Measurements from ENCODE around the gene SLC18B1. TPM values are rescaled to one million over a fixed set of nuclear protein-coding genes. Genes with fewer than 3 reads are reported as not detected.

Gene SLC18B1
- total RNA-seq, 1 experiment from 2014 or later: 10.7 TPM

GRCh38 chr6:132746048-132746447 lies 52.4 kb downstream of the SLC18B1 start:
- no peak for DNase-seq (ENCODE audit: low spot score)

- no peak for DNase-seq (ENCODE audit: low spot score)
These were observed 55.9 kb downstream of the SLC18B1 start for GRCh38 chr6:132742495-132742894.

- no peak for DNase-seq (ENCODE audit: low spot score)
These were observed 57.2 kb downstream of the SLC18B1 start for GRCh38 chr6:132741281-132741680.

GRCh38 chr6:132736239-132736638 lies 62.2 kb downstream of the SLC18B1 start:
- no peak for DNase-seq (ENCODE audit: low spot score)

- DNase-seq (ENCODE audit: low spot score): peak; percentile 40
These were observed 63.7 kb downstream of the SLC18B1 start for GRCh38 chr6:132734694-132735236.

GRCh38 chr6:132733814-132734213 lies 64.6 kb downstream of the SLC18B1 start:
- DNase-seq (ENCODE audit: low spot score): no peak

- no peak for DNase-seq (ENCODE audit: low spot score)
These were observed 65.2 kb downstream of the SLC18B1 start for GRCh38 chr6:132733283-132733682.

- DNase-seq (ENCODE audit: low spot score): no peak
These were observed 67.4 kb downstream of the SLC18B1 start for GRCh38 chr6:132731086-132731485.

- DNase-seq (ENCODE audit: low spot score): no peak
These were observed 67.9 kb downstream of the SLC18B1 start for GRCh38 chr6:132730560-132730959.

- peak; percentile 30 for DNase-seq (ENCODE audit: low spot score)
These were observed 69.8 kb downstream of the SLC18B1 start for GRCh38 chr6:132728616-132729015.

- DNase-seq (ENCODE audit: low spot score): no peak
These were observed 71.8 kb downstream of the SLC18B1 start for GRCh38 chr6:132726608-132726975.

GRCh38 chr6:132725947-132726607 lies 72.4 kb downstream of the SLC18B1 start:
- DNase-seq (ENCODE audit: low spot score): no peak

- no peak for DNase-seq (ENCODE audit: low spot score)
These were observed 73.0 kb downstream of the SLC18B1 start for GRCh38 chr6:132725471-132725870.

GRCh38 chr6:132719736-132720448 lies 78.5 kb downstream of the SLC18B1 start:
- DNase-seq (ENCODE audit: low spot score): no peak

Small RNAs within 50 kb of the gene (small RNA-seq; reads per million reads assigned to genes)
- gene SNORA33 (9.8 reads per million, percentile 88 among the genes with 10 or more reads in this experiment), gene SNORD100 (1,713 reads per million, percentile 99 among the genes with 10 or more reads in this experiment), gene SNORD101 (2,796 reads per million, percentile 100 among the genes with 10 or more reads in this experiment)

Other genes starting within 250 kb of the SLC18B1 start
- gene TAAR8, start 246.0 kb downstream of the SLC18B1 start, total RNA-seq (2014; rRNA removed; shearing (Covaris generic)): not detected in 2 replicates
- gene TAAR6, start 228.3 kb downstream of the SLC18B1 start, total RNA-seq (2014; rRNA removed; shearing (Covaris generic)): not detected in 2 replicates
- gene TAAR5, start 208.9 kb downstream of the SLC18B1 start, total RNA-seq (2014; rRNA removed; shearing (Covaris generic)): not detected in 2 replicates
- gene TAAR2, start 174.4 kb downstream of the SLC18B1 start, total RNA-seq (2014; rRNA removed; shearing (Covaris generic)): not detected in 2 replicates
- gene TAAR1, start 139.5 kb downstream of the SLC18B1 start, total RNA-seq (2014; rRNA removed; shearing (Covaris generic)): not detected in 2 replicates
- gene VNN1, start 84.6 kb downstream of the SLC18B1 start, total RNA-seq (2014; rRNA removed; shearing (Covaris generic)): 3.1 and 3.6 TPM in 2 replicates
- gene VNN2, start 40.7 kb downstream of the SLC18B1 start, total RNA-seq (2014; rRNA removed; shearing (Covaris generic)): not detected in 2 replicates
- gene RPS12, start 15.9 kb upstream of the SLC18B1 start, total RNA-seq (2014; rRNA removed; shearing (Covaris generic)): 1,453 and 1,505 TPM in 2 replicates

Measured in HT-29 (cell line).